Measurements from ENCODE around the gene NBL1.

NBL1 gene

DNA sequence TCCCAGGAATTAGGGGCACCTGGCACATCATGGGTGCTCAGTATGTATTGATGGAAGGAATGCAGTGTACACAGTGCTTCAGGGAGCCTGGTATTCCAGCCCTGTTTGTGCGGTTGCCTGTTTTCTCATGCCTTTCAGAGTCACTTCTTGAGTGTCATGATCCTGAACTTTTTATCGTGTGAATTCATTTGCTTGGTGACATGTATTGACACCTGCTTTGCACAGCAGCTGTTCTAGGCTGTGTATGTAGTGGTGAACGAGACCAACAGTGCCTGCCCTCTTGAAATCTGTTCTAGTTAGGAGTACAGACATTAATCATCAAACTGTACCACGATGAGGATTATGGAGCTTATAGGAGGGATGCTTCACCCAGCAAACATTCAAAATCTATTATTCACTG, 26.7 kb downstream of the NBL1 start:
- DNase-seq (ENCODE audit: low spot score), result no peak

DNA sequence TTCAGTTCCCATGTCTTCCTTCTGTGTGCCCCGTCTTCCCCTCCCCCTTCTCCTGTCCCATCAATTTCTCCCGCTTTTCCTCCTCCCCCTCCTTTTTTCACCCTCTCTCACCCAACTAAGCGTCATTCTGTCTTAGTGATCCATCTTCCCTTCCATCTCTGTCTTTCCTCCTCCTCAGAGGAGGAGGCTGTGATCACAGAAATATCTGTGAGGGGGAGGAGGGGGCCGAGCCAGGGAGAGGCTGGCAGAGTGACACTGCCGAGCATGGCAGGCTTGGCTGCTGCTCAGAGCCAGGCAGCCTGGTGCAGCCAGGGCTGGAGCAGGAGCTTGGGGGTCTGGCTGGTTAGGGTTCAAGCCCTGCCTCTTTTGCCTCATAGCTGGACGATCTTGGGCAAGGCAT, 28.1 kb downstream of the NBL1 start:
- peak; percentile 56 for DNase-seq (ENCODE audit: low spot score)

DNA sequence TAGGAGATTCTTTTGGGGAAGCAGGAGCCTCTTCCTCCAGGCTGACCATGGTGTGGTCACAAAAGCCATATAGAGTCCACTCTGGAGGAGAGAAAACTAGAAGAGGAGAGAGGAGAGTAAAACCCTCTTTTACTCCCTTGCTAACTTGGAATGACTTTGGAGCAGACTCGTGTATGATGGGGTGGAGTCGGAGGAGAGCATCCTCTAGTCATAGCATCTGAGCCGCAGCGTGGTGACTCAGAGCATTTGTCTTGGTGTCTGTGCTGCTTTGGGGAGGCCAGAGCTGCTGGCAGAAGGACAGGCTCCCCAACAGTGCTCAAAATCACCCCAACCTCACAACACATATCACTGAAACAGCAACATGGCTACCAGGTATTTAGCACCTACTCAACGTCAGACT, 31.7 kb downstream of the NBL1 start:
- DNase-seq (ENCODE audit: low spot score), result peak; percentile 28

DNA sequence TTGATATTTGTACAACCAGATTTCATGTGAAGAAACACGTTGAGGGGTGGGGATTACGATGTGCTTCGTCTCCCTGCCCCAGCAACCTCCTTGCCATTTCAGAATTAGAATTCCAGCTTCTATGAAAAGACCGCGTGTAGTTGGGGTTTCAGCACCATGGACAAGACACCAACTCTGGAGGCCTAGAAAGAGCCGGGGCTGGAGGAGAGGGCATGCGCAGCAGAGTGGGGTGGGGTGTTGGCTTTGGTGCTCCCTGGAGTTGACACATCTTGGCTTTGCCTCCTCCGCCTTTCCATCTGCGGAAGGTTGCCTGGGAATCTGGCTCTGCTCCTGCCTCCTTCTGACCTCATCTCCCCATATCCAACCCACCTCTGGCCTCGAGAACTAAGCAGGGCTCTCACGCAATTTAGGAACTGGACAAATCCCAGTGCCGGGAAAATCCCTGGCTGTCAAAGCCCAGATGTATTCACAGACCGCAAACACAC, 32.4 kb downstream of the NBL1 start:
- DNase-seq (ENCODE audit: low spot score), result no peak

DNA sequence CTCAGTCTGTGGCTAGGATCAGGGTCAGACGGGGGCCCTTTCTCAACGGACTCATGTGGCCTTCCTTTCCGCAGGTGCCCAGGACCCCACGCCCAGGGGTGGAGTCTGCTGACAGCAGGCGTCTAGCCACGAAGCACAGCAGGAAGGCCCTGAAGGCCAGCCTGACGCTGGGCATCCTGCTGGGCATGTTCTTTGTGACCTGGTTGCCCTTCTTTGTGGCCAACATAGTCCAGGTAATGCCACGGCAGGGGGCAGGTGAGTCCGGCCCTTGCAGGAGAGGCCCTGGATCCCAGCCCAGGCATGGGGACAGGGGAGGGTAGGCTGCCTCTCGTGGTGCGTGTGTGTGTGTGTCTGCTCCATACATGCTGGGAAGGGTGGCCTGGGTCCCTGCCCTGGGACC, 34.4 kb downstream of the NBL1 start:
- no peak for DNase-seq (ENCODE audit: low spot score)

DNA sequence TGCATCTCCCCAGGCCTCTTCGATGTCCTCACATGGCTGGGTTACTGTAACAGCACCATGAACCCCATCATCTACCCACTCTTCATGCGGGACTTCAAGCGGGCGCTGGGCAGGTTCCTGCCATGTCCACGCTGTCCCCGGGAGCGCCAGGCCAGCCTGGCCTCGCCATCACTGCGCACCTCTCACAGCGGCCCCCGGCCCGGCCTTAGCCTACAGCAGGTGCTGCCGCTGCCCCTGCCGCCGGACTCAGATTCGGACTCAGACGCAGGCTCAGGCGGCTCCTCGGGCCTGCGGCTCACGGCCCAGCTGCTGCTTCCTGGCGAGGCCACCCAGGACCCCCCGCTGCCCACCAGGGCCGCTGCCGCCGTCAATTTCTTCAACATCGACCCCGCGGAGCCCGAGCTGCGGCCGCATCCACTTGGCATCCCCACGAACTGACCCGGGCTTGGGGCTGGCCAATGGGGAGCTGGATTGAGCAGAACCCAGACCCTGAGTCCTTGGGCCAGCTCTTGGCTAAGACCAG, 34.9 kb downstream of the NBL1 start:
- DNase-seq (ENCODE audit: low spot score), result no peak

DNA sequence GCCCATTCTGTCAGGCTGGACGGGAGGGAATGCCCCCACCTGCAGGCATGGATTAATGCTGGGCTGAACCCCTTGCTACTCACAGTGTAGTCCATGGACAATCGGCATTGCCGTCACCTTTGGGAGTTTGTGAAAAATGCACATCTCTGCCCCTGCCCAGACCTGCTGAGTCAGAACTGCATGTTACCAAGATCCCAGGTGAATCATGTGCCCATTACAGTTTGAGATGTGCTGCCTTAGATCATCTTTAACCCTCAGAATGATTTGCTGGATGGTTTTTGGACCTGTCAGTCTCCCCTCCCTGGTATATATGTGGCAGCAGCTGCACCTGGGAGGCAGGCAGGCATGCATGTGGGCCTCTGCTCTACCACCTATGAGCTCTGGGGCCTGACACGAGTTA, 35.6 kb downstream of the NBL1 start:
- no peak for DNase-seq (ENCODE audit: low spot score)

DNA sequence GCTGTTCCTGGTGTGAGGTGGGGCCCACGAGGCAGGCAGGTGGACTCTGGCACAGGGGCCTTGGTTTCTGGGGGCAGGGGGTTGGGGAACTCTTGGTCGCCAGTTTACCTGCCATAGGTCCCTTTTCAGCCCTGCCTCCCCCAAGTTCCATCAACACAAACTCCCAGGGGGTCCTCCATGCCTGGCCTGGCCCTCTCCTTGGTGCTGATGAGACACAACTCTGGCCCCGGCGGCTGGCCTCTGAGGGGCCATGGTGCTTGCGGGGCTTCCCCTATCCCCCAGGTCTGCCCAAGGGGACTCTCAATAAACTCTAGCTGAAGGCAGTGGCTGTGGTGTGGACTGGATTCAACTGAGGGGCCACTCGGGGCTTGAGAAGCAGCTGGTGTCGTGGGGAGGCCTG, 36.5 kb downstream of the NBL1 start:
- DNase-seq (ENCODE audit: low spot score), result no peak

DNA sequence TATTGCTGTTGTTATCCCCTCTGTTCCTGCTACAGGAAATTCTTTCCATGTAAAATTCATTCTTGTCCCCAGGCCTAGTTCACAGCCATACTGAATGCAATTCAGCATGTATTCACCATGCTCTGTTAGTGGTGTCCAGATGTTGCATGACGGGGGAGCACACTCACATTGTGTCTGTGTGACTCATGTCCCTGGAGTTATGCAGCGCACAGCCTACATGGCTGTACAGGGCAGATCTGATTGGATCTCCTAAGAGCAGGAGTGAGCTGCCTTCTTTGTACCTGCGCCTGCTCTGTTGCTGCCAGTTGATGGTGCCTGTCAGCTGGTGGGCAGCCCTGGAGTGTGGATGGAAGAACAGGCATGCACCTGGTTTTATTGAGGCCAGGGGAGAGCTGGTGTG, 38.1 kb downstream of the NBL1 start:
- DNase-seq (ENCODE audit: low spot score), result peak; percentile 24

DNA sequence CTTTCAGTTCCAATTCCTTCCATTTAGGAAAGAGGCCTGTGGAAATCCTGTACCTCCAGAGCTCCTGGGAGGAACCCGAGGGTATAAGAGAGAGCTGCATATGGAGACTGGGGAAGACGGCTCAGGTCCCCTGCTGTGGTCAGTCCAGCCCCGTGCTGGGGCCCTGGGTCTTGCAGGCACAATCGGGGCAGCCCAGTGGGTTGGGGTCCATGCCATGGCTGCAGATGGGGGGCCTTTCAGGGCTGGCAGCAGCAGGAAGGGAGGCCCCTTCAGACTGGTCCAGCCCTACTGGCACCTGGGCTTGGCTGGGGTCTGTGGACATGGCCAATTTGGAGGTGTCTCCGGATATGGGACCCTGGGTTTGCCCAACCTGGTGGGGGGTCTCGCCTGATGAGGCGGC, 38.8 kb downstream of the NBL1 start:
- DNase-seq (ENCODE audit: low spot score), result no peak

DNA sequence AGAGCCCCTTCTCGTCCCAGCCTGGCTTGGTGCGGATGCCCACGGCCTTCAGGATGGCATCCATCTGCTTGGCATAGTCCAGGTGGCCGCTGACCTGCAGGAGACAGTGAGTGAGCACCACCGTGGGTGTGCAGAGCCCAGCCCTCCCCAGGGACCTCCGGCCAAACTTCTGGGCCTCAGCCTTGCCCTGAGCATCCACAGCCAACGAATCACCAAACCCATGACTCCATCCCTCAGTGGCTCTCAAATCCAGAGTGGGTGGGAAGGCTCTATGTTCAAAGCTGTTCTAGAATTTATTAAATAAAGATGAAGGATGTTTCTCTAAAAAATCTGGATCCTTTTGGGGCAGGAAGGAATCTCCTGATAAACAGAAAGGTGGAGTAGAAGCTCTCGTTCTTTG, 39.2 kb downstream of the NBL1 start:
- no peak for DNase-seq (ENCODE audit: low spot score)

DNA sequence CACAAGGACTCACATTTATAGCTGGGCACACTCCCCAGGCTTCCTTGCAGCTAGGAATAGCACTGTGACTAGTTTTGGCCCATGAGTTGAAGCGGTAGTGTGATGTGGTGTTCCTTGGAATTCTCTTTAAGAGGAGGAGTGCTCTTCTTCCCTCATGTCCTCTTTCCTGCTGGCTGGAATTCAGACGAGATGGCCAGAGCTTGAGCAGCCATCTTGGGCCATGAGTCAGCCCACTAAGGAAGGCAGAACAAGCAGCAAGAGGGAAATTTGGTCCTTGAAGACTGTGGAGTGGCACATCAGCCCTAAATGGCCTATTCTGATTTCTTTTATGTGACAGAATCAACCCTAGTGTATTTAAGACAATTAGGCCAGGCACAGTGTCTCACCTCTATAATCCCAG, 40.6 kb downstream of the NBL1 start:
- no peak for DNase-seq (ENCODE audit: low spot score)

DNA sequence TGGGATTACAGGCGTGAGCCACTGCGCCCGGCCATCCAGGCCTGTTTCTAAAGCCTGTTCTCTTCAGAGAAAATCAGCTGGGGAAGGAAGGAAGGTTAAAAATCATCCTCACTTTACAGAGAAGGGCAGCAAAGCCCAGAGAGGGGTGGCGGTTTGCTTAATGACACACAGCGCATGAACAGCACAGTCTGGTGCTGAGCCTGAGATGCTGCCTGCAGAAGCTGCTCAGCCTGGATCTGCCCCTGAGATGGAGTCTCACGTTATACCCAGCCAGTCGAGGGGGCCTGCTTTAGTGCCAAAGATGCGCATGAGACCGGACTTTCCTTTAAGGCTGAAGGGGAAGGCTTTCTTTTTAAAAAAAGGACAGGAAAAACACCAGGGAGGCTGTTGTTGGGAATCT, 41.9 kb downstream of the NBL1 start:
- DNase-seq (ENCODE audit: low spot score), result no peak

DNA sequence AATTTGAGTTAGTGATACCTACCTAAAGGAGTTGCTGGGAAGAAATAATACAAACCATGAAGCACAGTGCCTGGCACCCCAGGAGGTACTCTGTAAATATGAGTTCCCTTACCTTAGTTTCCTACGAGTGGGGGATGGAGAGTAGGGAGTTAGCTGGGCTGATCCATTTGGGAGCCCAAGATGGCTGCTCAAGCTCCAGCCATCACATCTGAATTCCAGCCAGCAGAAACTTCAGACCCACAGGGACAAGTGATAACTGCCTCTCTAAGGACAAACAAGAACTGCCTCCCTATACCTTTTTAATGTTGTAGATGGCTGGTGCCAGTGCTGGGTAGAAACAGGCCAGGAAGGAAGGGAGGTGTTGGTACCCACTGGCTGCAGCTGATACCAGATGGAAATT, 43.3 kb downstream of the NBL1 start:
- no peak for DNase-seq (ENCODE audit: low spot score)

DNA sequence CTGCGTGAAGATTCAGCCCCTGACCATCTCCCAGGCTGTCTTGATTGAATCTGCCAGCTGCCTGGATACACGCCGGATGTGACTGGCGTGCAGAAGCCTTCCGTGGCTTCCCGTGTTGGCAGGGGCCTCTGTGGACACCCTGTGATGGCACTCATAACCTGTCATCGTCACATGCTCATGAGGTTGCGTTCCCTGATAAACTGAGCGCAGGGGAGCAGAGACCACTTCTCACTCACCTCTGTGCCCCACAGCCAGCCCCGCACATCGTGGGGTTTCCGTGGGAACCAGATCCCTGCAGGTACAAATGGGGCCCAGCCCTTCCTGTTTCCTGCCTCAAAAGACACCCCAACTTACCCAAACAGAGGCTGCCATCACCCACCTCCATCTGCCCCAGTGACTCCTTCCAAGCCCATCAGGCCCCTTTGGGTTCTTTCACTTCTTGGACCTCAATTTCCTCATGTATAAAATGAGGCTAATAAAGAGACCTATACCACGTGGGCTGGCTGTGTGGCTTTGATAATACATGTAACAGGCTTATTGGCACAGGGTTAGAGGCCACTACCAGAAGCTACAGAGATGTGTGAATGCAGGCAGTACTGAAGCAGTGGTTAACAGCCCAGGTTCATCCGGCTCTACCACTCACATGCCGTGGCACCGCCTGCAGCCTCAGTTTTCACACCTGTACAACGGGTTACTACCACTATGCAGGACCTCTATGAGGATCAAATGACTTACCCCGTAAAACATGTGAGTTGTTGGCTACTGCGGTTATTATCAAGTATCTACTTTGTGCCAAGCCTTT, 44.1 kb downstream of the NBL1 start:
- no peak for DNase-seq (ENCODE audit: low spot score)

DNA sequence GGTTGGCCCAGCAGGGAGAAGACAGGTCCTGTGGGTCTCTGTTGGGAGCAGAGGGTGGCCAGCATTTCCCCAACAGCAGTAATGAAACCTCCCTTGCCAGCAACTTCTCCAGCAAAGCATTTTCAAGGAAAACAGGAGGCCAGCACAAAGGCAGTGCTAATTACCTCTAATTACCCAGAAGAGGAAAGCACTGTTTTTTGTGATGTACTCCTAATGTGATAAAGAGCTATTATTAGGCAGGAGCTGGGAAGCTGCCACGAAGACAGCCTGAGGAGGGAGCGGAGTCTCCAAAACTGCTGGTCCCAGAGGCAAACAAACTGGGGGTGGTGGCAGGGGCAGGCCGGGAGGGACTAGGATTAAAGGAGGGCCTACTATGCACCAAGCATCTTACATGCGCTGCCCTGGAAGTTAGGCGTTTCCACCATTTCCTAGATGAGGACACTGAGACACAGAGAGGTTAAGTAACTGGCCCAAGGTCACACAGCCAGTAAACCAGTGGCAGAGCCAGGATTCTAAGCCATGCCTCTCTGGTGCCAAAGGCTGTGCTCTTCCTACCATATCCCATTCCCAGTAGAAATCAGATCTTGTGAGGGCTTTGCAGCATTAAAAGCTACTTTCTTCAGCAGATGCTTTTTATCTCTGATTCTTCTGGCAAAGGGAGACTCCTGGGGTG, 45.1 kb downstream of the NBL1 start:
- no peak for DNase-seq (ENCODE audit: low spot score)

DNA sequence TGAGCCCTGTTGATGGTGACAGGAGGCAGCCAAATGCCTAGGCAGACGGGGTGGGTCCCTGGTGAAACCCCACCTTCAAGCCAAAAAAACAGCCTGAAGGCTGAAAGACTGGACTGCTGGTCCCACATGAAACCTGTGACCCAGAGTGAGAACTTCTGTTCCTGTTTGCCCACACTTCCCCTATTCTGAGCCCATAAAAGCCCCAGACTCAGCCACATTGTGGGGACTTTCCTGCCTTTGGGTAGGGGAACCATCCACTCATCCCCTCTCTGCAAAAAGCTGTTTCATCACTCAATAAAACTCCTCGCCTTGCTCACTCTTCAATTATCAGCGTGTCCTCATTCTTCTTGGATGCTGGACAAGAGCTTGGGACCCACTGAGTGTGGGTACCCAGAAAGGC, 45.7 kb downstream of the NBL1 start:
- no peak for DNase-seq (ENCODE audit: low spot score)

DNA sequence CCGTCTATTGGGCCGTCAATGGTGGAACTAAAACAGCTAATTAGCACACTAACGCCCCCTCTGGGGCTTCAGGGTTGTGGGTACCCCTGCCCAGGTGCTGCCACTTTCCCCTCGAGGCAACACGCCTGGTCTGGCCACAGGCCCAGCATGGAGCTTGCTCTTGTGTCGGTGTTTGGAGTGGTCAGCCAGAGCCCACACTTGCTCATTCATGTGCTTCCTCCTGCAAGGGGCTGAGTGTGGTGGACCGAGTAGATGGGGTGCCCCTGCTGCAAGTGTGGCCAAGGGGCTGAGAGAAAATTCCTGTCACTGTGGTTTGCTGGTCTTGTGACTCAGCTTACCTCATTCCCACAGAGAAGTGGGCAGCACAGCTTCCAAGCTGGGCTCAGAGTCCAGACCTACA, 46.2 kb downstream of the NBL1 start:
- DNase-seq (ENCODE audit: low spot score), result no peak

DNA sequence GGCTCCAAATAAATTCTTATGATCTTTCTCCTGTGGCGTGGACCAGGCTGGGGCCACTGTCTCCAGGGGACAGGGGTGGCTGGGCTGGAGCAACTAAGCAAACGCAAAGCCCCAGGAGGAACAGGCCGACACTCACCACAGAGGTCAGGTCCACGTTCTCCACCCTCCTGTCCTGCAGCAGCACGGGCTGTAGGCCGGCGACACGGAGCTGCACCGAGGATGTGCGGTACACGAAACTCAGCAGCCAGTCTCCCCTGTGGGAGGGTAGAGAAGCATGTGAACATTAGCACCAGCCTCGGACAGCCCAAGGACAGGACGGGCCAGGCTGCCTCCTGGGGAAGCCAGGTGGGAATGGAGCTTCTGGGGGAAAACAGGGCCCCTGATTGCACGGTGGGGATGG, 50.2 kb downstream of the NBL1 start:
- no peak for DNase-seq (ENCODE audit: low spot score)

DNA sequence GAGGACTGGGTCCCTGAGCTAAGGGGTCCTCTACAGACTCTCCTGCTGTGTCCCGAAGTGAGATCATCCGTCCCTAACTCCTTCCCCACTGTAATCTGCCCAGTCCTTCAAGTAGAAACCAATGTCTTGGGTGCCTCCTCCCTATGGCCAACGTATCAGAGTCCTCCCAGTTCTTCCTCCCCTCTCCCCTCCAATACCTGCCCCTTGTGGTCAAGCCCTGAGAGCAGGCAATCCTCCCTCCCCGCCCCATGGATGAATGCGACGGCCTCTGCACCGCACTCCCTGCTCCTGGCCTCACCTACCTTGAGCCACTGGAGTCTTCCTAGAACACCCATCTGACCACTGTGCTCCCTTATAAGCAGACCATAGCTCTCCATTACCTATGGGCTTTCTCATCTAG, 51.7 kb downstream of the NBL1 start:
- no peak for DNase-seq (ENCODE audit: low spot score)

DNA sequence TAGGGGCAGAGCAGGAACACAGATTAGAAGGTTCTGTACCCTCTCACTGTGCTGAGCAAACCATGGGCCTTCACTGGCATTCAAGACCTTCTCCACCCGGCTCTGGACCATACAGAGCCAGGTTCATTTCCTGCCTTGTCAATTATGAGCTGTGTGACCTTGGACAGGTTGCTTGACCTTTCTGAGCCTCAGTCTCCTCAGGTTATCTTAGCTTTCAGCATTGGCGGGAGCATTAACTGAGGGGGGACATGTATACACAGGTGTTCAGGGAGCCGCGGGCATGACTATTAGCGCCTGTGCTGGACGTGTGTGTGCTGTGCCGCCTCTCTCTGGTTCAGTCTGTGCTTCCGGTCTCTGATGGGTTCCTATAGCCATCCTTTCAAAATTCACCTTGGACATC, 52.7 kb downstream of the NBL1 start:
- no peak for DNase-seq (ENCODE audit: low spot score)

DNA sequence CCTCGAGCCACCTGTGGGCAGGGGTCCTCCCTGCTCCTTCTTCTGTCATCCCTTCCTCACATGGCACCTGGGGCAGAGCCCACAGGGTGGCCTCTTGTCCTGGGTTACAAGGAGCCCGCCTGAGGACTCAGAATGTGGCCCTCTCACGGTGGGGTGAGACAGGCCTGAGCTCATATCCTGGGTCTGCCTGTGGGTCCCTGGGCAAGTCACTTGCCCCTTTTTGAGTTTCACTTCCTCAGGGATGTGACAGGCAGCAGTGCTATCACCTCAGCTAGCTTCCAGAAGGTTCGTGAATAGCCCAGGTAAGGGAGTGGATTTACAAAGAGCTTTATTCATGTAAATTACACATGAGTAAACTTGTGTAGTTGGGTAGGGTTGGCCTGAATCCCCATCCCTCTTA, 54.1 kb downstream of the NBL1 start:
- no peak for DNase-seq (ENCODE audit: low spot score)

DNA sequence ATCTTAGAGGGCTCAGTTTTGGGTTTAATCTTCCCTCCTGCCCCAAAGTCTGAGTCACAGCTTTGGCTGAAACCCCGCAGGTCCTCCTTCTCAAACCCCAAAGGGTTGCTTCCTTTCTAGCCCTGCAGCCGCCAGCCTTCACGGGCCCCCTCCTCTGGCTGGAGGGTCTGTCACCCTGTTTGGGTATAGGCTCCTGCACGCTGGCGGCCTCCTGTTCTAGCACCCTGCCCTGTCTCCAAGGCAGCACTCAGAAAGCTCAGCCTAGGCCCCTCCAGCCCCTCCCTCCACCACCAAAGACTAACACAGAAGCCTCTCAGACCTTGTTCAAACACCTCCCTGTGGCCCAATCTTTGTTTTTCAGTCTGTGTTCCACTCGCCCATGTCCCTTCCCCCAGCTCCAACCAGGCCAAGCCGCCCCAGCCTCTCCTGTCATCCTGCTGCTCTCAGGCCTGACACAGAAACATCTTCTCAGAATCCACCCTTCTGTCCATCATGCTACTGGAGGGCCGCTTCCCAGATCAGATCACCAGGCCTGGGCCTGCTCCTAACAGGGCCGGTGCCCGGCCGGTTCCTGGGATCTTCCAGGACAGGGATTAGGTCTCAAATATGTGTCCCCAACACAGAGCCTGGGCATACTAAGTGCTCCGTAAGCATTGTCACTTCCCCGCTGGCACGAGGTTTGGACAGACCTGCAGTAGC, 56.1 kb downstream of the NBL1 start:
- DNase-seq (ENCODE audit: low spot score), result peak; percentile 10

Measured in Ammon's horn (tissue), 1 donor.